Measurements from ENCODE around the gene PROSER2.

PROSER2 gene

GRCh38 chr10:11913079-11913641 lies 90.0 kb downstream of the PROSER2 start:
- DNase-seq = no peak

GRCh38 chr10:11918384-11918783 lies 95.2 kb downstream of the PROSER2 start:
- no peak for DNase-seq

GRCh38 chr10:11919271-11919670 lies 96.1 kb downstream of the PROSER2 start:
- no peak for DNase-seq

Data from NCI-H748 treated with DMSO at 0.1 percent for 48 hours (cell line).